Spleen (tissue), 7 donors: Measurements from ENCODE around the gene PPP2R5C.

ENCODE experiments used
- CTCF ChIP-seq, 11 experiments: fragments of 200-600 bp in 7 of 11; fragments of 450-650 bp in 4 of 11; sonication (generic) in 4 of 11; IDR thresholded peaks in 8 of 11; conservative IDR thresholded peaks in 3 of 11; 1 replicate in 7 of 11; 2 replicates in 4 of 11; pipeline versions ENCODE4 v1.4.0 to v1.8.0; 2016 to 2021; ENCODE audit warnings: antibody characterized with exemption in 11 of 11, inconsistent platforms in 4 of 11, mild to moderate bottlenecking in 1 of 11
- POLR2AphosphoS5 ChIP-seq, 3 donors: sonication (generic); formaldehyde crosslinking; IDR thresholded peaks; one replicate each; pipeline ENCODE4 v1.5.1; 2017; ENCODE audit warnings: antibody characterized with exemption in 3 of 3
- donor health status: DM: no; HTN: no; CAD: no; lungs with moderate emphysema.
- donor health status: DM: no; HTN: no; CAD: no.
- donor health status: DM: no; HTN: no; CAD: no.

- TF ChIP-seq CTCF (IDR thresholded peaks at IDR 0.05 in 8 of 11, conservative IDR thresholded peaks at IDR 0.05 in 3 of 11) (no peak), POLR2AphosphoS5 (IDR thresholded peaks at IDR 0.05) (no peak)
Measured at GRCh38 chr14:101716956-101717662, 44.4 kb upstream of the PPP2R5C start.
